Stimulated activated CD4-positive, alpha-beta T cell treated with anti-CD3 and anti-CD28 coated beads, Interleukin-1b, Interleukin-23, amount 100 ng/mL, for 4 hours (primary cell): Measurements from ENCODE around the gene SLC39A11.
"Not testable (repeated sequence)": the region's sequence is repeated elsewhere in the genome, so short reads cannot be mapped to it uniquely, and the experiment has no call there.

Source experiments
- DNase-seq, 2 donors: peaks; one replicate each; pipeline ENCODE4 v3.0.0-alpha.2; 2020; ENCODE audit warnings: low read depth in 2 of 2

The SLC39A11 gene

GRCh38 chr17:72916991-72917390, 175.5 kb downstream of the SLC39A11 start:
- DNase-seq, result no peak

- DNase-seq, result no peak
Observed at GRCh38 chr17:72915625-72916081, 176.8 kb downstream of the SLC39A11 start.

- DNase-seq, result no peak
Observed at GRCh38 chr17:72913142-72913682, 179.3 kb downstream of the SLC39A11 start.

- no peak for DNase-seq
Observed at GRCh38 chr17:72906306-72906705, 186.2 kb downstream of the SLC39A11 start.

- DNase-seq, result no peak
Observed at GRCh38 chr17:72903522-72903921, 189.0 kb downstream of the SLC39A11 start.

GRCh38 chr17:72901657-72902056, 190.8 kb downstream of the SLC39A11 start:
- DNase-seq, result no peak

- no peak for DNase-seq
Observed at GRCh38 chr17:72901083-72901482, 191.4 kb downstream of the SLC39A11 start.

GRCh38 chr17:72900654-72900971, 191.9 kb downstream of the SLC39A11 start:
- no peak for DNase-seq

GRCh38 chr17:72898725-72899124, 193.8 kb downstream of the SLC39A11 start:
- DNase-seq, result no peak

- not testable (repeated sequence) for DNase-seq
Observed at GRCh38 chr17:72896288-72896687, 196.2 kb downstream of the SLC39A11 start.

GRCh38 chr17:72891627-72892026, 200.9 kb downstream of the SLC39A11 start:
- no peak for DNase-seq

GRCh38 chr17:72890711-72891110, 201.8 kb downstream of the SLC39A11 start:
- no peak for DNase-seq

GRCh38 chr17:72887917-72888316, 204.6 kb downstream of the SLC39A11 start:
- DNase-seq, result no peak

- no peak for DNase-seq
Observed at GRCh38 chr17:72887322-72887721, 205.2 kb downstream of the SLC39A11 start.

GRCh38 chr17:72886622-72887021, 205.9 kb downstream of the SLC39A11 start:
- no peak for DNase-seq

- no peak for DNase-seq
Observed at GRCh38 chr17:72884066-72884465, 208.4 kb downstream of the SLC39A11 start.

GRCh38 chr17:72883351-72883750, 209.1 kb downstream of the SLC39A11 start:
- DNase-seq, result no peak

GRCh38 chr17:72882426-72882825, 210.1 kb downstream of the SLC39A11 start:
- no peak for DNase-seq

GRCh38 chr17:72879877-72880276, 212.6 kb downstream of the SLC39A11 start:
- no peak for DNase-seq

- no peak for DNase-seq
Observed at GRCh38 chr17:72878975-72879660, 213.4 kb downstream of the SLC39A11 start.

GRCh38 chr17:72877348-72877747, 215.1 kb downstream of the SLC39A11 start:
- no peak for DNase-seq

GRCh38 chr17:72876413-72876812, 216.1 kb downstream of the SLC39A11 start:
- DNase-seq, result no peak

GRCh38 chr17:72875361-72875760, 217.1 kb downstream of the SLC39A11 start:
- no peak for DNase-seq

- DNase-seq, result no peak
Observed at GRCh38 chr17:72872396-72872795, 220.1 kb downstream of the SLC39A11 start.
